GM03348 (cell line): ENCODE data around the gene BSX.

Experiments used
- DNase-seq: peaks from one replicate; pipeline ENCODE4 v3.0.0; 2012; ENCODE audit warnings: low spot score

The BSX gene

DNA sequence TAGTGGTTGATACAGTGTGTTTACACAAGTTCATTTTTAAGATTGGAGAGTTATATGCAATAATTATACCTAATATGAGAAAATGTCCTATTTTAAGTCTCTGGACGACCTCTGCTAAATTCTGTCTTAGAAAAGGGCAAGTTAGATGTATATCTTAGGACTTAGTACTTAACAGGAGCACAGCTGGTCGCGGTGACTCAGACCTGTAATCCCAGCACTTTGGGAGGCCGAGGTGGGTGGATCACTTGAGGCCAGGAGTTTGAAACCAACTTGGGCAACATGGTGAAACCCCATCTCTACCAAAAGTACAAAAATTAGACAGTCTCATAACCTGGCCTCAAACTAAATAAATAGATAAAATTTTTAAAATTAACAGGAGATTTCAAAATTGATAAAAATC lies 27.2 kb downstream of the BSX start:
- no peak for DNase-seq

DNA sequence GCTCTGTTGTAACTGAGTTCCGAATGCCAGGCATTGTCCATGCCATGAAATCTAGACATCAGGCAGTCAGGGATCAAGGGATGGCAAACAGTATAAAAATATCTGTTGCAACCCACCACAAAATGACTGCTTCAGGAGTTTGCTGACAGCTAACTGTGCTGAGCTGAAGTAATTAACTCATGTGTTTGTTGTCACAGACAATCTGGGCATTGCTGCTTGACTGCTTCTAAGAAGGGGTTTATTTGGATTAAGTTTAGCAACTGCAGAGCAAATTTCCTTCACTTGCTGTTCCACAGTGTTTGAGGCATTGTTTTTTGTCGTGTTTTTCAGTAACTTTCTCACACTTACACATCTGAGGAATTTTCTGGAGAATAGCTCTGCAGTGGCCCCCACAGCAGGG lies 30.4 kb downstream of the BSX start:
- DNase-seq: no peak

GRCh38 chr11:122938557-122938956 lies 43.1 kb downstream of the BSX start:
- DNase-seq: no peak

DNA sequence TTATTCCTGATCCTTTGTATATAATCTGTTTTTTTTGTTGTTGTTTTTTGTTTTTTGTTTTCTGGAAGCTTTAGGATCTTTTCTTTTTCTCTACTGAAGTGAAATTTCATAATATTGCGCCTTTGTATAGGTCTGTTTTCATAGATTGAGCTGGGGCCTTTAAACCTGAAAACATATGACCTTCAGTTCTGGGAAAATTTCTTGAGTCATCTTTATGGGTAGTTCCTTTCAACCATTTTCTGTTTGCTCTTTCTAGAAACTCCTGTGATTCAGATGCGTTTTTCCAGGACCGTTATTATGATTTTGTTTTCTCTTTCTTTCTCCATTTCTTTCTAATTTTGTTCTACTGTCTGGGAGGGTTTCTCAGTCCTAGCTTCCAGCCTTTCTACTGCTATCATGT lies 43.7 kb downstream of the BSX start:
- no peak for DNase-seq

DNA sequence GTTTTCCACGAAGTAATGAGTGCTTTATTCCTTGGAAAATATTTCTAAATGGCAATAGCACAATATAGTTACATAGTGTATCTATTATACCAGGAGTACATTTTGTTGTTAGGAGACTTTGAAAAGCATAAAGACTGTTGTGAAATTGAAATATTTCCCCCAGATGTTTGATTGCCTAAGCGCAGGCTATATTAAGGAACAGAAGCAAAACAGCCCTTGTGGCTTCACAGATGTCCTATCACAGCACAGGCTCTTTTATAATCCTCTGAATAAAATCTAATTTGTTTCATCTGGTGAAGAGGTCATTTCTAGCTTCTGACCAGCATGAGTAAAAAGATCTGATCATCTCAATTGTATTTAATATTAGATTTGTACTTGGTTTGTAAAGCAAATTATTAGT lies 48.2 kb downstream of the BSX start:
- DNase-seq: peak; percentile 73

- no peak for DNase-seq
Measured at GRCh38 chr11:122931510-122931909, 50.1 kb downstream of the BSX start.
